22Rv1 (cell line): ENCODE results near the gene KCNK18.

Experiments
- H3K27ac ChIP-seq: fragments of 450-650 bp; 2 replicates; pipeline ENCODE4 v1.5.1; 2017
- ZFX ChIP-seq: fragments of 450-650 bp; IDR thresholded peaks from 2 replicates; pipeline ENCODE4 v1.6.1; 2017; ENCODE audit warnings: antibody characterized with exemption, borderline replicate concordance
- TF ChIP-seq, protein P1 (sequence below): fragments of 450-650 bp; IDR thresholded peaks from 2 replicates; pipeline ENCODE4 v1.5.1; 2017; ENCODE audit warnings: mild to moderate bottlenecking

Gene KCNK18

DNA sequence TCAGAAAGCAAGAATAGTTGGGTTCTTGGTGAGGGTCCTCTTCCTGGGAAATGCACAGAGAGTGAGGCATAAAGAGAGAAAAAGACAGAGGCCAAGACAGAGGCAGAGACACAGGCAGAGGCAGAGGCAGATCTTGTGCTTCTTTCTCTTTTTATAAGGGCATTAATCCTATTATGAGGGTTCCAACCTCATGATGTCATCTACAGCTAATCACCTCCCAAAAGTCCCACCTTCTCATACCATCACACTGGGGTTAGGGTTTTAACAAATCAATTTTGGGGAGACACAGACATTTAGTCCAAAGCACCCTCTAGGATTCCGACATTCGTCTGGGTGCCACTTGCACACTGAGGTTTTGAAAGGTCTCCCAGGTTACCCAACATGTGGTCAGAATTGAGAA, 17.8 kb downstream of the KCNK18 start:
- TF ChIP-seq, protein P1, sequence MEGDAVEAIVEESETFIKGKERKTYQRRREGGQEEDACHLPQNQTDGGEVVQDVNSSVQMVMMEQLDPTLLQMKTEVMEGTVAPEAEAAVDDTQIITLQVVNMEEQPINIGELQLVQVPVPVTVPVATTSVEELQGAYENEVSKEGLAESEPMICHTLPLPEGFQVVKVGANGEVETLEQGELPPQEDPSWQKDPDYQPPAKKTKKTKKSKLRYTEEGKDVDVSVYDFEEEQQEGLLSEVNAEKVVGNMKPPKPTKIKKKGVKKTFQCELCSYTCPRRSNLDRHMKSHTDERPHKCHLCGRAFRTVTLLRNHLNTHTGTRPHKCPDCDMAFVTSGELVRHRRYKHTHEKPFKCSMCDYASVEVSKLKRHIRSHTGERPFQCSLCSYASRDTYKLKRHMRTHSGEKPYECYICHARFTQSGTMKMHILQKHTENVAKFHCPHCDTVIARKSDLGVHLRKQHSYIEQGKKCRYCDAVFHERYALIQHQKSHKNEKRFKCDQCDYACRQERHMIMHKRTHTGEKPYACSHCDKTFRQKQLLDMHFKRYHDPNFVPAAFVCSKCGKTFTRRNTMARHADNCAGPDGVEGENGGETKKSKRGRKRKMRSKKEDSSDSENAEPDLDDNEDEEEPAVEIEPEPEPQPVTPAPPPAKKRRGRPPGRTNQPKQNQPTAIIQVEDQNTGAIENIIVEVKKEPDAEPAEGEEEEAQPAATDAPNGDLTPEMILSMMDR: no peak
- no peak for TF ChIP-seq ZFX
- no peak overlapping the region for H3K27ac ChIP-seq

DNA sequence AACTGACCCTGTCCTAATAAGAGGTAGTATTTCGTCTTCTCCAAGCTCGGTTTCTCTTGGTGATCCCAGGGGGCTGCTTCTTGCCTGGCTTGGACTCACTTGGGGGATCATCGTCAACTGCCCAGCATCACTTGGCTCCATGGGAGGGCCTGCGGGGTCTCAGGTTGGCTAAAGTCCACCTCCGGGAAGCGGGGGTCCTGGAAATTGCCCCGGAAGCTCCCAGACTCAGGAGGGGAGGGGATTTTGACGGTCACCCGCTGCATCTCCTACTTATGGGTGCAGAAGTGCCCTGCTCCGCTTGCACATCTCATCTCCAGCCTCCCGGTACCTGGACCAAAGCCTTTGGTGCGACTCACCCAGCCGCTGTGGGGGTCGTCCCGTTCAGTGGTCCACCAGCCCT, 18.7 kb downstream of the KCNK18 start:
- H3K27ac ChIP-seq: no peak overlapping the region
- TF ChIP-seq, protein P1: no peak
- TF ChIP-seq ZFX: no peak

DNA sequence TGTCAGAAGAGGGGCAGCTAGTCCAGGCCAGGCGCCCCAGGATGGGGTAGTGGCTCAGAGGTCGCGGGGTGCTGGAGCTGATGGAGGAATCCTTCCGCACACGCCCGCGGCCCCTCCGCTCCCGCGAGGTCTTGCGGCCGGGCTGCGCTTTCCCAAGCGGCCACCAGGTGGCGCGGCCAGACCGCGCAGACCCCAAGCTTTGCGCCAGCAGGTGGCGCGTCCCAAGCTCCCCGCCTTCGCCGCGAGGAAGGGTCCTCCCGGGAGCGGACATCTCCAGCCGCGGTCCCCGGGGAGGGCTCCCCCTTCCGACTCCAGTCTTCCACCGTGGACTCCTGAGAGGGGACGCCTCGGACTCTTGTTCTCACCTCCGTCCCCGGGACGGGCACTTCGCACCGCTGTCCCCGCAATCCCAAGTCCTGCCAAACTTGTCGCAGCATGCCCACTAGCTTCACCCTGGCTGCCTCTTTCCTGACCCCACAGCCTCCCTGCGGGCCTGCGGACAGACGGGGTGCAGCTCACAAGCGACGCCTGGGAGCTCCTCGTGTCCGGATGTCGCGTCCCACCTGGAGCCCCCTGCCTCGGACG, 19.4 kb downstream of the KCNK18 start:
- H3K27ac ChIP-seq: no peak overlapping the region
- TF ChIP-seq ZFX: no peak
- TF ChIP-seq, protein P1: peak; percentile 99

DNA sequence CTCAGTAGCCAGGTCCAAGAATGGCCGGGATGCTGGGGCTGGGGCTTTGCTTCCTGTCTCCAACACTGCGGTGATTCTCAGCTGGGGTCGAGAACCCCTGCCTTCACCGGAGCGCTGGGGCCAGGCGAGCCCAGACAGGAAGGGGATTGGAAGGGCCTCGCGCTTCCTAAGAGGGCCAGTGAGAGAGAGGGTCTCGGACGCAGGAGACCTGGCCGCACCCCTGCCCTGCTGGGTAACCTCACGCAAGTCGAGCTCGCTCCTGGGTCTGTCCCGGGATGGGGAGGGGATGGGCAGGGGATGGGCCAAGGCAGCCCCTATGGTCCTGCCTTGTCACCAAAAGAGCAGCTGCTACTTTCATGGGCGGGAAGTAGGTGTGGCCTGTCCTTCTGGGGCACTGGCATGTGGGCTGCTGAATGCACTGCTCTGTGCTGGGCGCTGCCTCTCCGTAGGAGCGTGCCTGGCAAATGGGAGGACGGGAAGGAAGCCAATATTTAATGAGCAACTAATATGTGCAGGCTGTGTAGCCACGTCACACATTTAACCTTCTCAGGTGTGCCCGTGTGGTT, 20.0 kb downstream of the KCNK18 start:
- TF ChIP-seq, protein P1: no peak
- no peak for TF ChIP-seq ZFX
- no peak overlapping the region for H3K27ac ChIP-seq

DNA sequence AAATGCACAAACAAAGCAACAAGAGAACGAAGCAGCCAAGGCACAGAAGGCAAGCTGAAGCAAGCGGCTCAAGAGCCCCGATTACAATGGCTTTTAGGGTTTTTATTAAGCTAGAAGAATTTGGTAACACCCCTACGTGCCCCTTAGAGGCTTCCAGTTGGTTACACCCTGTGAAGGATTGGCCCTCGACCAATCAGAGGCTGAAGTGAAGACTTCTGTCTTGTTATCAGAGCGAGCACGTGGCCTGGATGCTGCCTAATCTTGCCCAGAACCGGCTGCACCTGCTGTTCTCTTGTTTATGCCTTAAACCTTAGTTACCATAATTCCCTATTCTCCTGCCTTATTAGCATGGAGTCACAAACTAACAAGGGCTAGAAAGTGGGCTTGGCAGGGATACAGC, 21.4 kb downstream of the KCNK18 start:
- no peak overlapping the region for H3K27ac ChIP-seq
- TF ChIP-seq ZFX: no peak
- TF ChIP-seq, protein P1: no peak

DNA sequence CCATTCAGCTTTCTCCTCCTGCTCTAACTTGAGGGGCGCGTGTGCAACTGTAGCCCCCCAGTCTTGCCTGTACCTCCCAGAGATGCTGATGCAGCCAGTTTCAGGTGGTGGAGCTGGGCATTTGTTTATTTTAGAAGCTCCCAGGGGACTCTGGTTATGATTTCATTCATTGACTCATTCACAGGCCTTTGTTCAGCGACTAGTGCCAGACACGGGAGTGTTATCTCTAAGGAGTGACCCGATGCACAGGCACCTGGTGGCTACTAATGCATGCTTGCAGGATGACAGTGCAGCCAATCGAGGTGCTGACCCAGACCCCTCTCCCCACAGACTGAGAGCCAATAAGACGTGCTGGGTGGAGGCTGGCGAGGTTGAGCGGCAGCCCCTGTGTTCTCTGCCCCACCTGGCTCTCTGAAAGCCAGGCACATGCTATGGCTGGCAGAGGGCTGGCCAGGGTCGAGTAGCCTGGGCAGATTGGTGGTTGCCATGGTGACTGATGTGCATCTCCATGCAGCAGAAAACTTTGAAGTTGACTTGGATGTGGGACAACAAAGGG, 23.9 kb downstream of the KCNK18 start:
- H3K27ac ChIP-seq: no peak overlapping the region
- TF ChIP-seq, protein P1: no peak
- no peak for TF ChIP-seq ZFX

DNA sequence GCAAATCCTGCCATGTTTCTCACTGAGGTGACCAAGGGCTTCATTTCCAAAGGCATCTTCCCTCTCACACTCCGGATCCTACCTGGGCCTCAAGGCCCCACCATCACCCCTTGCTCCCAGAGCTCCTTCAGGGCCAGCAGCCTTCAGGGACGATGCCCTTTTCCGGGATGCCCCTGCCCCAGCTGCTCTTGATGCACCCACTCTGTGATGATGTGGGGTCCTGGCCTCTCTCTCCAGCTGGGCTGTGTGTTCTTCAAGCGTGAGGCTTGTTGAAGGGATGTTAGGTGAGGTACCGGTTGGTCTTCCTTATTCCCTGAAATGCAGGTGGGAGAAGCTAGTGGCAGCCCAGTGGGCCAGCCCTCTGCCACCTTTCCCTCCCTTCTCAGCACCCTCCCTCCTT, 25.3 kb downstream of the KCNK18 start:
- TF ChIP-seq ZFX: no peak
- TF ChIP-seq, protein P1: no peak
- H3K27ac ChIP-seq: no peak overlapping the region
